ENCODE results near the gene FRS3. TPM values are rescaled to one million over a fixed set of nuclear protein-coding genes. Genes with fewer than 3 reads are reported as not detected.

Gene FRS3
- total and polyA plus RNA-seq, 2 donors = 1.7 to 5.0 TPM

DNA sequence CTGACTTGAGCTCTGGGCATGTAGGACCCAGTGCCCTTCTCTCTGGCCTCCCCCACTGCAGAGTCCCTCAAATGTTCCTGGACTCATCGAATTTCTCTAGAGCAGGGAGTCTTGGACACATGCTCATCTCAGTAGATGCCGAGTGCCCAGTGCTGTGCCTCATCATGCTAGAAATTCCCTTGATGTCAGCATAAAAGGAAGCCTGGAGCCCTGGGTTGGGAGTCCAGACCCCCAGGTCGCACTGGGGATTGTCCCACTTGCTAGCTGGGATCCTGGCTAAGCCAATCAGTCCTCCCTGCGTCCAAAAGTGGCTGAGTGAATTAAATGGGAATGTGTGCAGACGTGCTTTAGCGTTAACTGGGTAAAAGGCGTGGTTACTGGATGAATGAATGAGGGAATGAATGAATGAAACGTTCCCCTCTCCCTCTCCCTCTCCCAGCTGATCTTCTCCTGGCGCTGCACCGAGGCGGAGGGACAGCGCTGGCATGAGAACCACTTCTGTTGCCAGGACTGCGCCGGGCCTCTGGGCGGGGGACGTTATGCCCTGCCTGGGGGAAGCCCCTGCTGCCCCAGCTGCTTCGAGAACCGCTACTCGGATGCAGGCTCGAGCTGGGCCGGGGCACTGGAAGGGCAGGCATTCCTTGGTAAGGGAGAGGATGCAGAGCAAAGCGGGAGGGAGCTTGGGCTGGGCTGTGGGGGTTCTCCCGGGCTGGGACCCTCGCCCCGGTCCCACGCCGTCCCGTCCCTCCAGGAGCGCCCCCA lies 6.2 kb upstream of the FRS3 start:
- Histone ChIP-seq H3K9me3 (ENCODE audit: control insufficient read depth in 2 of 2, insufficient read depth in 1 of 2, low read length in 1 of 2) (peaks cover 0 to 4% of the 10 kb centered on the region in 2 donors), H3K4me1 (ENCODE audit: control insufficient read depth in 2 of 2, insufficient read depth in 2 of 2, low read length in 2 of 2) (peaks cover 14 to 34% of the 10 kb centered on the region in 2 donors), H3K4me3 (ENCODE audit: low read length in 2 of 2) (peak overlapping the region; percentile 37 to 92), H3K27me3 (ENCODE audit: control insufficient read depth in 2 of 2, insufficient read depth in 1 of 2, low read length in 1 of 2) (peaks cover 8 to 41% of the 10 kb centered on the region in 2 donors), H3K36me3 (ENCODE audit: control insufficient read depth in 2 of 2, insufficient read depth in 2 of 2, low read length in 1 of 2) (peaks cover 0 to 21% of the 10 kb centered on the region in 2 donors), H3K27ac (ENCODE audit: low read depth in 1 of 2, low read length in 1 of 2) (no peak overlapping the region)
- whole genome bisulfite sequencing = 51% methylated on average over 29 of the region's 29 CpGs
- no peak for DNase-seq (ENCODE audit: low read depth in 6 of 9, low spot score in 9 of 9)

DNA sequence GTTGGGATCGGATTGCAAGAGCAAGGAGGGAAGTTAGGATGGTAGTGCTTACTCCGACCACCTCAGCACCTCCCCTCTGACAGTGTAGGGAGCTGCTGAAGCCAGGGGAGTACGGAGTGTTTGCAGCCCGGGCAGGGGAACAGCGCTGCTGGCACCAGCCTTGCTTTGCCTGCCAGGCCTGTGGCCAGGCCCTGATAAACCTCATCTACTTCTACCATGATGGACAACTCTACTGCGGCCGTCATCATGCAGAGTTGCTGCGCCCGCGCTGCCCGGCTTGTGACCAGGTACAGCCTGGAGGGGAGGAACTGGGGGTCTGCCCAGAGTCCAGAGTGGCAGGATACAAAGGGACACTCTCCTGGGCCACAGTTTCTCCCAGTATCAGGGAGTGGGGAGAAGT lies 5.6 kb upstream of the FRS3 start:
- no peak for DNase-seq (ENCODE audit: low read depth in 6 of 9, low spot score in 9 of 9)
- Histone ChIP-seq H3K9me3 (ENCODE audit: control insufficient read depth in 2 of 2, insufficient read depth in 1 of 2, low read length in 1 of 2) (peaks cover 0 to 4% of the 10 kb centered on the region in 2 donors), H3K4me3 (ENCODE audit: low read length in 2 of 2) (no peak overlapping the region), H3K27me3 (ENCODE audit: control insufficient read depth in 2 of 2, insufficient read depth in 1 of 2, low read length in 1 of 2) (peaks cover 13 to 47% of the 10 kb centered on the region in 2 donors), H3K4me1 (ENCODE audit: control insufficient read depth in 2 of 2, insufficient read depth in 2 of 2, low read length in 2 of 2) (peaks cover 16 to 39% of the 10 kb centered on the region in 2 donors), H3K27ac (ENCODE audit: low read depth in 1 of 2, low read length in 1 of 2) (no peak overlapping the region), H3K36me3 (ENCODE audit: control insufficient read depth in 2 of 2, insufficient read depth in 2 of 2, low read length in 1 of 2) (peaks cover 0 to 15% of the 10 kb centered on the region in 2 donors)
- 99% methylated on average over 11 of the region's 11 CpGs for WGBS

DNA sequence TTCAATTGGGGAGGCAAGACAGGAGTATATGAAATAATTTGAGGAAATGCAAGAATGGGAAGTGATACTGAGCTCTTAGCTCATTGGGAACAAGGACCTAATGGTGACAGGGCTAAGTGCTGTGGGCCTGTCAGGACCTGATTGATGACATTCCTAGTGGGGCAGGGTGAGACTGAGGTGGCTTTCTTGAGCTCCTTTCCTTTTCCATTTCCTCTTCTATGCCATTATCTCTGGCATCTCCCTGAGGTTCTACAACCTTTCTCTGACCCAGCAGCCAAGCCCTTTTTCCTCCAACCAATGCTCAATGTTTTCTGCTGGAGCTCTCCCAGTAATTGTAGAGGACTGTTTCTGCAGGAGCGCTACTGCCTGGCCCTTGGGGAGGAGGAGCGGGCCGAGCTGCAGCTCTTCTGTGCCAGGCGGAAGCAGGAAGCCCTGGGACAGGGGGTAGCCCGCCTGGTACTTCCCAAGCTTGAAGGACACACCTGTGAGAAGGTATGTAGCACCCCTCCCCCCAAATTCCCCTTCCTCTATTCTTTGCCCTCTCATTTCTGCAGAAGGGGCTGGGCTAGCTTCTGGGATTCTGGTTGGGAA lies 5.0 kb upstream of the FRS3 start:
- Histone ChIP-seq H3K4me1 (ENCODE audit: control insufficient read depth in 2 of 2, insufficient read depth in 2 of 2, low read length in 2 of 2) (peaks cover 16 to 40% of the 10 kb centered on the region in 2 donors), H3K36me3 (ENCODE audit: control insufficient read depth in 2 of 2, insufficient read depth in 2 of 2, low read length in 1 of 2) (peaks cover 0 to 9% of the 10 kb centered on the region in 2 donors), H3K27ac (ENCODE audit: low read depth in 1 of 2, low read length in 1 of 2) (no peak overlapping the region), H3K4me3 (ENCODE audit: low read length in 2 of 2) (no peak overlapping the region), H3K27me3 (ENCODE audit: control insufficient read depth in 2 of 2, insufficient read depth in 1 of 2, low read length in 1 of 2) (peaks cover 13 to 48% of the 10 kb centered on the region in 2 donors), H3K9me3 (ENCODE audit: control insufficient read depth in 2 of 2, insufficient read depth in 1 of 2, low read length in 1 of 2) (peaks cover 0 to 4% of the 10 kb centered on the region in 2 donors)
- 88% methylated on average over 5 of the region's 5 CpGs for WGBS
- no peak for DNase-seq (ENCODE audit: low read depth in 6 of 9, low spot score in 9 of 9)

DNA sequence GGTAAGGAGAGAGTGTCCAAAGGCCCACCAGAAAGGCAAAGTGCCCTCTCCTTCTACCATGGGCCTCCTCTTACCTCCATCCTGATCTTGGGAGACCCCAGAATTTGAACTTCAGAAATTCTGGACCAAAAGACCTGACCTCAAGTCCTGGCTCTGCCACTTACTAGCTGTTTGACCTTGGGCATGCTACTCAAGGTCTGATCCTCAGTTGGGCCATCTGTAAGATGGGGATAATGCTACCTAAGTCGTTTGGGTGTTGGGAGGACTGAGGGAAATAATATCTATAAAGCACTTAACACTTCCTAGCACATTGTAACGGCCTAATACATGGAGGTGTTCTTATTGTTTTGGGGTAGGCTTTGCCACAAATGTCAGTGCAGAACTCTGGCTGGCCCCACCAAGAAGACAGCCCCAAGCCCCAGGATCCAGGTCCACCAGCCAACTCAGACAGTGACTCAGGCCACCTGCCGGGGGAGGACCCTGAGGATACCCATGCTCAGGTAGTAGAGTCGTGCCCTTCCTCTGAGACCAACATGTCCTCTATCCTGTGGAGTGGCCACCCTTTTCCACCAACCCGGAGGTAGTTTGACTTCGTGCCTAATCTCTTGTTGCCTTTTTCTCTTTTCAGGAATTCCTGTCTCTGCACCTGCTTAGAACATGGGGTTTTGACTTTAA lies 3.5 kb upstream of the FRS3 start:
- DNase-seq (ENCODE audit: low read depth in 6 of 9, low spot score in 9 of 9) = no peak

DNA sequence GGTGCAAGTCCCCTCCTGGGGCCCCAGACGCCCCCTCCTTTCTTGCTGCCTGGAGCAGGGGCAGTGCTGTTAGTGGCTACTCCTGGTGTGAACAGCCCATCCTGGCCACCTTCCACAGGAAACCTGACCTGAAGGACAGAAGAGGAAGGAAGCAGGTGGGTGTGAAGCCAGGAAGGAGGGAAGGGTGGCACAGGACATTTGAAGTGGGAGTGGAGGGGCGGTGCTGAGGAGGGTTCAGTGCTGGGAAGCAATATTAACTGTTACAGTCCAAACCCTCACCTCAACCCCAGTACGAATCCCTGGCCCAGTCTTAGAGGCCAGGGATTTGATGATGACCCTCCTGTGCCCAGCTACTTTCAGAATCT lies 1.6 kb upstream of the FRS3 start:
- Histone ChIP-seq H3K36me3 (ENCODE audit: control insufficient read depth in 2 of 2, insufficient read depth in 2 of 2, low read length in 1 of 2) (peaks cover 0 to 4% of the 10 kb centered on the region in 2 donors), H3K27me3 (ENCODE audit: control insufficient read depth in 2 of 2, insufficient read depth in 1 of 2, low read length in 1 of 2) (peaks cover 13 to 48% of the 10 kb centered on the region in 2 donors), H3K9me3 (ENCODE audit: control insufficient read depth in 2 of 2, insufficient read depth in 1 of 2, low read length in 1 of 2) (peaks cover 0 to 4% of the 10 kb centered on the region in 2 donors), H3K27ac (ENCODE audit: low read depth in 1 of 2, low read length in 1 of 2) (no peak overlapping the region), H3K4me1 (ENCODE audit: control insufficient read depth in 2 of 2, insufficient read depth in 2 of 2, low read length in 2 of 2) (peaks cover 17 to 39% of the 10 kb centered on the region in 2 donors), H3K4me3 (ENCODE audit: low read length in 2 of 2) (no peak overlapping the region)
- 39% methylated on average over 3 of the region's 3 CpGs for WGBS
- no peak for DNase-seq (ENCODE audit: low read depth in 6 of 9, low spot score in 9 of 9)

More for the DNA sequence above, 3.5 kb upstream of the FRS3 start:
- H3K27ac ChIP-seq (ENCODE audit: low read depth in 1 of 2, low read length in 1 of 2) = no peak overlapping the region
- WGBS = 90% methylated on average over 6 of the region's 6 CpGs
- no peak overlapping the region for H3K4me3 ChIP-seq (ENCODE audit: low read length in 2 of 2)
- no peaks in the 10 kb centered on the region for H3K36me3 ChIP-seq (ENCODE audit: control insufficient read depth in 2 of 2, insufficient read depth in 2 of 2, low read length in 1 of 2)
- peaks cover 0 to 4% of the 10 kb centered on the region in 2 donors for H3K9me3 ChIP-seq (ENCODE audit: control insufficient read depth in 2 of 2, insufficient read depth in 1 of 2, low read length in 1 of 2)
- H3K27me3 ChIP-seq (ENCODE audit: control insufficient read depth in 2 of 2, insufficient read depth in 1 of 2, low read length in 1 of 2) = peaks cover 13 to 48% of the 10 kb centered on the region in 2 donors
- H3K4me1 ChIP-seq (ENCODE audit: control insufficient read depth in 2 of 2, insufficient read depth in 2 of 2, low read length in 2 of 2) = peaks cover 17 to 39% of the 10 kb centered on the region in 2 donors

DNA sequence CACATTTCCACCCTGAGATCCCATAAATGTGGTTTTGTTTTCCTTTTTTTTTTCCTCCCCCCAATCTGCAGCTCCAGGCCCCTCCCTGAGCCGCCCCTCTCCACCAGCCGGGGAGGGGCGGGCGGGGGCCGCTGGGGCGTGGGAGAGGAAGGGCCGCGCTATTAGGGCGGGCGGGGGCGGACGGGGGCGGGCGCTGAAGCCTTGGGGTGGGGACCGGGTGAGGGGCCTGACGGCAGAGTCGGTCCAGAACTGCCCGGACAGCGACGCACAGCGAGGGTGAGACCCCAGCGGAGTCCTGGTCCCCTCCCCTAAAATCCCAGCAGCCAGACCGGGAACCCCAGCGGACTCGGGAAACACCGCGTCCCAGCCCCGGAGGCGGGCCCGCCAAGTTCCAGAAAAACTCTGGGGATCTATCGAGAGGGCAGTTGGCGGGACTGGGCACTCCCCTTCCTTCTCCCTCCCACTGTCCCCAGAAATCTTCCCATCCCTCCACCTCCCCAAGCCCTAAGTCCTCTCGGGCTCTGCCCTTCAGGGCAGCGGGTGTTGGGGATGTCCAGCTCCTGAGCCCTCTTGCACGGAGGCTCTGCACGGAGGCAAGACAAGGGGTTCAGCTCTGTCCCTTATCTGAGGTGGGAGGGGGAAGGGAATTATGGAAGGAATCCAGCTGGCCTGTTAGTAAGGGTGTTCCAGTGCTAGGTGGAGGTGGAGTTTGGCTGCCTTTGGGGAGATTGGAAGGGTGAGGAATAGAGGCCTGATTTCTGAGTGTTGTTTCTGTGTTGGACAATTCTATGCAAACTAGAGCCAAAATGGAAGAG lies 1.1 kb upstream of the FRS3 start, which contains the start of gene PRICKLE4:
TSS of gene PRICKLE4 (plus strand) at position 232 of the 815 bp plus-strand sequence. CDS start 2,692 bp downstream, outside the sequence.
- DNase-seq (ENCODE audit: low read depth in 6 of 9, low spot score in 9 of 9) = no peak
- Histone ChIP-seq H3K4me3 (ENCODE audit: low read length in 2 of 2) (peak within 1 kb of the TSS; percentile 61 to 80), H3K9me3 (ENCODE audit: control insufficient read depth in 2 of 2, insufficient read depth in 1 of 2, low read length in 1 of 2) (no peaks in the 10 kb centered on the region), H3K36me3 (ENCODE audit: control insufficient read depth in 2 of 2, insufficient read depth in 2 of 2, low read length in 1 of 2) (peaks cover 0 to 4% of the 10 kb centered on the region in 2 donors), H3K27me3 (ENCODE audit: control insufficient read depth in 2 of 2, insufficient read depth in 1 of 2, low read length in 1 of 2) (peaks cover 13 to 44% of the 10 kb centered on the region in 2 donors), H3K4me1 (ENCODE audit: control insufficient read depth in 2 of 2, insufficient read depth in 2 of 2, low read length in 2 of 2) (peaks cover 11 to 33% of the 10 kb centered on the region in 2 donors), H3K27ac (ENCODE audit: low read depth in 1 of 2, low read length in 1 of 2) (peak within 1 kb of the TSS; percentile 26 to 34)
- 2% methylated on average over 36 of the region's 36 CpGs for WGBS

DNA sequence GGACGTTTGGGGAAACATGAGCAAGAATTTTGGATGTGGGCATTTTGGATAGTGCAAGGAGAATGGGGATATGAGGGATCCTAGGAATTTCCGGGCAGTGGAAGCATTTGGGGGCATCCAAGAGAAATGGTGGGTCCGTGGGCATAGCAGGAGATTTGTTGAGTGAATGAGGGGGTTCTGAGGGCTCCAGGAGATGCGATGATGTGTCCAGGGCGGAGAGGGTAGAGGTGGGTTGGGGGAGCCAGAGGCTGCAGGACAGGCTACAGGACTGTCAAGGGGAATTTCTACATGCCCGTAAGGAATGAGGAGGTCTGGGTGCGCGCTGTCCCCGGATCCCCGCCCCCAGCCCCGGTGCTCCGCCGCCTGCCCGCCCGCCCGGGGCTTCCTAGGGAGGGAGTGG lies 364 bp downstream of the FRS3 start:
- H3K4me1 ChIP-seq (ENCODE audit: control insufficient read depth in 2 of 2, insufficient read depth in 2 of 2, low read length in 2 of 2) = peaks cover 10 to 21% of the 10 kb centered on the region in 2 donors
- peaks cover 9 to 17% of the 10 kb centered on the region in 2 donors for H3K36me3 ChIP-seq (ENCODE audit: control insufficient read depth in 2 of 2, insufficient read depth in 2 of 2, low read length in 1 of 2)
- H3K27ac ChIP-seq (ENCODE audit: low read depth in 1 of 2, low read length in 1 of 2) = no peak overlapping the region
- H3K27me3 ChIP-seq (ENCODE audit: control insufficient read depth in 2 of 2, insufficient read depth in 1 of 2, low read length in 1 of 2) = peaks cover 13 to 35% of the 10 kb centered on the region in 2 donors
- no peak for DNase-seq (ENCODE audit: low read depth in 6 of 9, low spot score in 9 of 9)
- WGBS = 11% methylated on average over 16 of the region's 16 CpGs
- H3K4me3 ChIP-seq (ENCODE audit: low read length in 2 of 2) = peak overlapping the region; percentile 39 to 80
- H3K9me3 ChIP-seq (ENCODE audit: control insufficient read depth in 2 of 2, insufficient read depth in 1 of 2, low read length in 1 of 2) = no peaks in the 10 kb centered on the region

DNA sequence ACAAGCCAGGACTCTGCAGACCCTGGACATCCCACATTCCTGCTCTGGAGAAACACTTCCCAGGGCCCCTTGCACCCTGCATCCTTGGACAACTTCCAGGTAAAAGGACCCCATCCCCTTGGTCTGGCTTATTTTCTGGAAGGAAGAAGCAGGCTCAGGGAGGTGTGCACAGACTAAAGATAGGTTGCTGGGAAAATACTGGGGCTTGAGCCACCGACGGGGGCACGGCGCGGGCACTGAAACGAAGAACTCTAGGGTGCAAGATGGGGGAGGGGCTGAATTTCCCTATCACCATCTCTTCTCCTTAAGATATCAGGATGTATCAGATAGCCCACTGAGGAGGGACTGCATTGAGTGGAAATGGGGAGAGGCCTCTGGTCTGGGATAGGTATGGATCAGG lies 805 bp downstream of the FRS3 start:
- 82% methylated on average over 6 of the region's 6 CpGs for WGBS
- no peak overlapping the region for H3K4me3 ChIP-seq (ENCODE audit: low read length in 2 of 2)
- H3K27me3 ChIP-seq (ENCODE audit: control insufficient read depth in 2 of 2, insufficient read depth in 1 of 2, low read length in 1 of 2) = peaks cover 13 to 31% of the 10 kb centered on the region in 2 donors
- H3K36me3 ChIP-seq (ENCODE audit: control insufficient read depth in 2 of 2, insufficient read depth in 2 of 2, low read length in 1 of 2) = peaks cover 12 to 21% of the 10 kb centered on the region in 2 donors
- H3K9me3 ChIP-seq (ENCODE audit: control insufficient read depth in 2 of 2, insufficient read depth in 1 of 2, low read length in 1 of 2) = no peaks in the 10 kb centered on the region
- no peak overlapping the region for H3K27ac ChIP-seq (ENCODE audit: low read depth in 1 of 2, low read length in 1 of 2)
- no peak for DNase-seq (ENCODE audit: low read depth in 6 of 9, low spot score in 9 of 9)
- peaks cover 10 to 21% of the 10 kb centered on the region in 2 donors for H3K4me1 ChIP-seq (ENCODE audit: control insufficient read depth in 2 of 2, insufficient read depth in 2 of 2, low read length in 2 of 2)
